Adrenal gland (tissue), 12 donors: ENCODE results near the gene MFRP. TPM values are rescaled to one million over a fixed set of nuclear protein-coding genes. Genes with fewer than 3 reads are reported as not detected.

Source experiments
- DNase-seq, 7 donors: peaks; one replicate each; pipeline ENCODE4 v3.0.0-alpha.2; 2019 to 2020
- H3K27ac ChIP-seq, 5 donors: fragments of 200-600 bp; sonication (generic) in 4 of 5; 1 replicate in 3 of 5; 2 replicates in 2 of 5; pipeline versions ENCODE4 v1.5.1 to v1.8.0; 2016 to 2020; ENCODE audit warnings: mild to moderate bottlenecking in 1 of 5
- H3K27me3 ChIP-seq: fragments of 200-600 bp; 2 replicates; pipeline ENCODE4 v1.8.0; 2021
- H3K36me3 ChIP-seq, 2 donors: fragments of 200-600 bp; replicated peaks in 1 of 2; 1 replicate in 1 of 2; 2 replicates in 1 of 2; pipeline versions ENCODE4 v1.5.1 to v1.8.0; 2018 to 2022
- H3K4me1 ChIP-seq, 2 donors: fragments of 200-600 bp; replicated peaks in 1 of 2; 1 replicate in 1 of 2; 2 replicates in 1 of 2; pipeline versions ENCODE4 v1.5.1 to v1.8.0; 2018 to 2021
- H3K4me3 ChIP-seq, 4 donors: fragments of 200-600 bp; sonication (generic) in 3 of 4; one replicate each; pipeline ENCODE4 v1.5.1; 2016 to 2018
- H3K9me3 ChIP-seq, 3 donors: fragments of 200-600 bp; sonication (generic) in 1 of 3; replicated peaks in 1 of 3; 1 replicate in 2 of 3; 2 replicates in 1 of 3; pipeline versions ENCODE4 v1.5.1 to v1.8.0; 2016 to 2021
- CTCF ChIP-seq, 6 experiments: fragments of 450-650 bp in 4 of 6; fragments of 200-600 bp in 2 of 6; sonication (generic) in 1 of 6; IDR thresholded peaks; 1 replicate in 5 of 6; 2 replicates in 1 of 6; pipeline versions ENCODE4 v1.5.1 to v1.8.0; 2016 to 2021; ENCODE audit warnings: antibody characterized with exemption in 6 of 6, mild to moderate bottlenecking in 2 of 6, moderate library complexity in 1 of 6
- POLR2A ChIP-seq, 2 donors: fragments of 450-650 bp; IDR thresholded peaks; one replicate each; pipeline ENCODE4 v1.6.1; 2017; ENCODE audit warnings: antibody characterized with exemption in 2 of 2, mild to moderate bottlenecking in 2 of 2, moderate library complexity in 1 of 2
- WGBS, 4 donors: extraction: QIAGEN DNeasy Blood & Tissue Kit in 2 of 4; methylation state at CpG; one replicate each; pipeline versions ENCODE4 v1.1.5 to v1.1.7; 2013 to 2017; 5-methylcytosine and 5-hydroxymethylcytosine counted together
- intact Hi-C, 2 donors: fragments of 100-400 bp; cut with DNase I; formaldehyde crosslinking; loops; one replicate each; pipeline versions ENCODE4 v1.14.1 to v1.15.0; 2022 to 2023
- polyA plus RNA-seq, 3 donors: library from polyadenylated mRNA; stranded (reverse); fragments of 200-250 nt in 2 of 3; fragments of 350-450 nt in 1 of 3; fragmentation: Illumina TruSeq in 1 of 3; extraction: RNeasy Lipid Tissue Mini Kit (QIAGEN cat#74804) in 1 of 3; gene quantifications; one replicate each; pipeline ENCODE4 v1.2.3, GENCODE V29; 2013 to 2014
- total RNA-seq, 9 donors: library from RNA; depleted of rRNA in 4 of 9; stranded (reverse); fragments of >200 nt in 4 of 9; fragments of 120-200 nt in 1 of 9; fragmentation: NEBNext Ultra II Directional in 1 of 9; extraction: Animal tissue kit (Norgen Biotek cat#: 25700) in 1 of 9; gene quantifications; one replicate each; pipeline versions ENCODE4 v1.1.0 to v1.2.4, GENCODE V29; 2013 to 2023
- donor health status: healthy with polysubstance abuse.
- donor health status: Bipolar disorder and iron deficiency.
- donor health status: DM: yes; HTN: yes; CAD: no.
- donor health status: DM: no; HTN: no; CAD: no.
- donor health status: DM: no; HTN: no; CAD: no.
- donor health status: DM: yes; HTN: yes; CAD: no.

The MFRP gene
- total and polyA plus RNA-seq, 12 donors: under 0.01 TPM; not detected in 11

- 74 to 90% (median 81%) methylated on average over 3 of the region's 3 CpGs for WGBS, 4 donors
- no peak overlapping the region for H3K4me3 ChIP-seq
- no peaks in the 10 kb centered on the region for H3K4me1 ChIP-seq
- no peak for TF ChIP-seq CTCF (IDR thresholded peaks at IDR 0.05)
- no peak for TF ChIP-seq POLR2A (IDR thresholded peaks at IDR 0.05)
- H3K36me3 ChIP-seq: peaks cover 0 to 58% of the 10 kb centered on the region in 2 donors
- no peak for DNase-seq
- intact Hi-C loops: no loop called here
- H3K27ac ChIP-seq: no peak overlapping the region
- no peaks in the 10 kb centered on the region for H3K27me3 ChIP-seq
- H3K9me3 ChIP-seq: no peaks in the 10 kb centered on the region
These were observed 46.1 kb downstream of the MFRP start for GRCh38 chr11:119300198-119300964.

- no peaks in the 10 kb centered on the region for H3K27me3 ChIP-seq
- 95 to 97% (median 96%) methylated on average over 9 of the region's 9 CpGs for WGBS, 4 donors
- TF ChIP-seq CTCF (IDR thresholded peaks at IDR 0.05) (no peak), POLR2A (IDR thresholded peaks at IDR 0.05) (no peak)
- H3K27ac ChIP-seq: no peak overlapping the region
- H3K9me3 ChIP-seq: no peaks in the 10 kb centered on the region
- H3K36me3 ChIP-seq: peaks cover 0 to 58% of the 10 kb centered on the region in 2 donors
- intact Hi-C loops: no loop called here
- no peak for DNase-seq
- no peak overlapping the region for H3K4me3 ChIP-seq
- H3K4me1 ChIP-seq: no peaks in the 10 kb centered on the region
These were observed 47.1 kb downstream of the MFRP start for GRCh38 chr11:119299416-119299815.

GRCh38 chr11:119298726-119299125, 47.8 kb downstream of the MFRP start:
- no peaks in the 10 kb centered on the region for H3K9me3 ChIP-seq
- WGBS, 4 donors: 84 to 93% (median 90%) methylated on average over 2 of the region's 2 CpGs
- H3K36me3 ChIP-seq: peaks cover 0 to 58% of the 10 kb centered on the region in 2 donors
- intact Hi-C loops: no loop called here
- no peaks in the 10 kb centered on the region for H3K4me1 ChIP-seq
- TF ChIP-seq POLR2A (IDR thresholded peaks at IDR 0.05) (no peak), CTCF (IDR thresholded peaks at IDR 0.05) (no peak)
- H3K4me3 ChIP-seq: no peak overlapping the region
- no peaks in the 10 kb centered on the region for H3K27me3 ChIP-seq
- no peak for DNase-seq
- H3K27ac ChIP-seq: no peak overlapping the region

GRCh38 chr11:119297938-119298337, 48.6 kb downstream of the MFRP start:
- H3K4me1 ChIP-seq: no peaks in the 10 kb centered on the region
- DNase-seq: no peak
- H3K27ac ChIP-seq: no peak overlapping the region
- no peak overlapping the region for H3K4me3 ChIP-seq
- 60 to 66% (median 62%) methylated on average over 3 of the region's 3 CpGs for WGBS, 4 donors
- TF ChIP-seq CTCF (IDR thresholded peaks at IDR 0.05) (no peak), POLR2A (IDR thresholded peaks at IDR 0.05) (no peak)
- no peaks in the 10 kb centered on the region for H3K27me3 ChIP-seq
- peaks cover 0 to 58% of the 10 kb centered on the region in 2 donors for H3K36me3 ChIP-seq
- H3K9me3 ChIP-seq: no peaks in the 10 kb centered on the region
- intact Hi-C loops: no loop called here
